K562 (cell line): ENCODE measurements around the gene ACLY. TPM values are rescaled to one million over a fixed set of nuclear protein-coding genes. Genes with fewer than 3 reads are reported as not detected.
A peak's percentile ranks its signal among the peaks of the same experiment; 100 is the strongest.

Experiments used
- BRD9 ChIP-seq: fragments of 450-650 bp; IDR thresholded peaks from 2 replicates; pipeline ENCODE4 v1.6.1; 2018; ENCODE audit warnings: low read depth; ENCODE audit not compliant: partially characterized antibody
- CCNT2 ChIP-seq: IDR thresholded peaks from 2 replicates; pipeline ENCODE4 v1.6.1; 2011; ENCODE audit warnings: borderline replicate concordance, low read depth, mild to moderate bottlenecking, moderate library complexity, mixed read lengths, low read length; ENCODE audit not compliant: insufficient read length; ENCODE audit errors: extremely low read depth
- CREB1 ChIP-seq, 2 experiments: sonication (generic) in 1 of 2; formaldehyde crosslinking in 1 of 2; IDR thresholded peaks; 2 replicates each; pipeline versions ENCODE4 v1.6.1 to v1.8.0; 2012 to 2022; ENCODE audit warnings: inconsistent platforms in 1 of 2, mild to moderate bottlenecking in 1 of 2, missing genetic modification reagents in 1 of 2, moderate library complexity in 1 of 2
- ILF3 ChIP-seq: fragments of 450-650 bp; IDR thresholded peaks from 2 replicates; pipeline ENCODE4 v1.6.1; 2018; ENCODE audit warnings: antibody characterized with exemption, mild to moderate bottlenecking, moderate library complexity, borderline replicate concordance
- MEIS2 ChIP-seq: fragments of 450-650 bp; IDR thresholded peaks from 2 replicates; pipeline ENCODE4 v1.6.1; 2014; ENCODE audit warnings: mild to moderate bottlenecking; ENCODE audit not compliant: partially characterized antibody
- MITF ChIP-seq: IDR thresholded peaks from 2 replicates; pipeline ENCODE4 v1.6.1; 2014; ENCODE audit warnings: antibody characterized with exemption
- PHTF2 ChIP-seq: fragments of 250-450 bp; sonication (Bioruptor Pico); IDR thresholded peaks from 2 replicates; pipeline ENCODE4 v1.5.0; 2021; ENCODE audit warnings: mild to moderate bottlenecking
- POLR2A ChIP-seq: fragments of 450-650 bp; conservative IDR thresholded peaks from 2 replicates; pipeline ENCODE4 v1.6.1; 2016
- POLR3G ChIP-seq: IDR thresholded peaks from 2 replicates; pipeline ENCODE4 v1.6.1; 2011; ENCODE audit not compliant: insufficient read length, insufficient replicate concordance; ENCODE audit errors: extremely low read depth
- PREB ChIP-seq: sonication (generic); formaldehyde crosslinking; IDR thresholded peaks from 2 replicates; pipeline ENCODE4 v1.8.1; 2023; ENCODE audit warnings: mild to moderate bottlenecking, missing genetic modification reagents
- TEAD4 ChIP-seq, 2 experiments: sonication (generic) in 1 of 2; formaldehyde crosslinking in 1 of 2; IDR thresholded peaks; 2 replicates each; pipeline versions ENCODE4 v1.6.1 to v1.8.0; 2012 to 2022; ENCODE audit warnings: borderline replicate concordance in 1 of 2, inconsistent platforms in 1 of 2, low read length in 1 of 2, mild to moderate bottlenecking in 1 of 2, missing genetic modification reagents in 1 of 2
- ZBTB12 ChIP-seq: fragments of 250-450 bp; sonication (Bioruptor Pico); IDR thresholded peaks from 2 replicates; pipeline ENCODE4 v1.4.0; 2020
- ZNF263 ChIP-seq: sonication (generic); formaldehyde crosslinking; IDR thresholded peaks from 2 replicates; pipeline ENCODE4 v1.8.0; 2022; ENCODE audit warnings: mild to moderate bottlenecking, missing genetic modification reagents, borderline replicate concordance
- ZNF699 ChIP-seq: fragments of 250-450 bp; sonication (Bioruptor Pico); IDR thresholded peaks from 2 replicates; pipeline ENCODE4 v1.8.0; 2021; ENCODE audit warnings: mild to moderate bottlenecking, moderate library complexity; ENCODE audit not compliant: insufficient replicate concordance
- ZNF764 ChIP-seq: fragments of 250-450 bp; sonication (Bioruptor Pico); IDR thresholded peaks from 2 replicates; pipeline ENCODE4 v1.4.0; 2020; ENCODE audit warnings: low read depth, mild to moderate bottlenecking, moderate library complexity
- polyA plus RNA-seq, 8 experiments: library from polyadenylated mRNA; depleted of rRNA in 4 of 8; stranded (reverse) in 5 of 8; unstranded in 3 of 8; fragments of >200 nt; fragmentation: Nextera tagmentation in 2 of 8; fragmentation: Illumina TruSeq in 1 of 8; extraction: Ambion mirVana in 2 of 8; extraction: Trizol in 1 of 8; gene quantifications; 2 replicates each; pipeline versions ENCODE4 v1.2.1 to v1.2.3, GENCODE V29; 2011 to 2014; ENCODE audit warnings: inconsistent platforms in 1 of 8, missing spikeins in 1 of 8
- total RNA-seq, 7 experiments: library from RNA; depleted of rRNA in 6 of 7; stranded (reverse); fragments of >200 nt in 6 of 7; fragmentation: Illumina TruSeq in 2 of 7; extraction: Trizol in 2 of 7; gene quantifications; 2 replicates each; pipeline versions ENCODE4 v1.2.1 to v1.2.3, GENCODE V29; 2011 to 2021; ENCODE audit warnings: low replicate concordance in 1 of 7
- TF ChIP-seq, protein P1 (sequence below): IDR thresholded peaks from 2 replicates; pipeline ENCODE4 v1.6.1; 2012; ENCODE audit warnings: low read depth, low read length, improper control_type of control experiment, borderline replicate concordance
- TF ChIP-seq, protein P2 (sequence below): fragments of 150-350 bp; IDR thresholded peaks from 2 replicates; pipeline ENCODE4 v1.6.1; 2014; ENCODE audit warnings: low read depth, mild to moderate bottlenecking, low read length, borderline replicate concordance

The ACLY gene
- total and polyA plus RNA-seq, 9 of the 15 experiments (the other 6 are each of a cell fraction or from before 2014, with no cell fraction given) = 42.9 to 280 (median 125) TPM

- TF ChIP-seq ZNF699 (no peak), ZBTB12 (CRISPR knock-in tag) (no peak), BRD9 (no peak), PHTF2 (CRISPR knock-in tag) (no peak), PREB (CRISPR knock-in tag) (0 out of 2 replicates have a peak, but pooled peaks have one; percentile 77), CREB1 (IDR thresholded peaks at IDR 0.05) (peak; percentile 49; the same call in 1 of the 2 replicates), CREB1 (CRISPR knock-in tag; IDR thresholded peaks at IDR 0.05) (peak; percentile 64; the same call in 1 of the 2 replicates), ILF3 (peak; percentile 89; the same call in 1 of the 2 replicates), POLR2A (peak; percentile 87), MEIS2 (peak; percentile 81), CCNT2 (peak; percentile 56), POLR3G (no peak), ZNF764 (CRISPR knock-in tag) (no peak), MITF (no peak), TEAD4 (IDR thresholded peaks at IDR 0.05; ENCODE audit: low read length) (peak; percentile 32; the same call in 1 of the 2 replicates), TEAD4 (CRISPR knock-in tag; IDR thresholded peaks at IDR 0.05; ENCODE audit: borderline replicate concordance) (no peak), ZNF263 (CRISPR knock-in tag) (no peak)
- TF ChIP-seq, protein P1, sequence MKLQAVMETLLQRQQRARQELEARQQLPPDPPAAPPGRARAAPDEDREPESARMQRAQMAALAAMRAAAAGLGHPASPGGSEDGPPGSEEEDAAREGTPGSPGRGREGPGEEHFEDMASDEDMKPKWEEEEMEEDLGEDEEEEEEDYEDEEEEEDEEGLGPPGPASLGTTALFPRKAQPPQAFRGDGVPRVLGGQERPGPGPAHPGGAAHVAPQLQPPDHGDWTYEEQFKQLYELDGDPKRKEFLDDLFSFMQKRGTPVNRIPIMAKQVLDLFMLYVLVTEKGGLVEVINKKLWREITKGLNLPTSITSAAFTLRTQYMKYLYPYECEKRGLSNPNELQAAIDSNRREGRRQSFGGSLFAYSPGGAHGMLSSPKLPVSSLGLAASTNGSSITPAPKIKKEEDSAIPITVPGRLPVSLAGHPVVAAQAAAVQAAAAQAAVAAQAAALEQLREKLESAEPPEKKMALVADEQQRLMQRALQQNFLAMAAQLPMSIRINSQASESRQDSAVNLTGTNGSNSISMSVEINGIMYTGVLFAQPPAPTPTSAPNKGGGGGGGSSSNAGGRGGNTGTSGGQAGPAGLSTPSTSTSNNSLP = no peak
- TF ChIP-seq, protein P2, sequence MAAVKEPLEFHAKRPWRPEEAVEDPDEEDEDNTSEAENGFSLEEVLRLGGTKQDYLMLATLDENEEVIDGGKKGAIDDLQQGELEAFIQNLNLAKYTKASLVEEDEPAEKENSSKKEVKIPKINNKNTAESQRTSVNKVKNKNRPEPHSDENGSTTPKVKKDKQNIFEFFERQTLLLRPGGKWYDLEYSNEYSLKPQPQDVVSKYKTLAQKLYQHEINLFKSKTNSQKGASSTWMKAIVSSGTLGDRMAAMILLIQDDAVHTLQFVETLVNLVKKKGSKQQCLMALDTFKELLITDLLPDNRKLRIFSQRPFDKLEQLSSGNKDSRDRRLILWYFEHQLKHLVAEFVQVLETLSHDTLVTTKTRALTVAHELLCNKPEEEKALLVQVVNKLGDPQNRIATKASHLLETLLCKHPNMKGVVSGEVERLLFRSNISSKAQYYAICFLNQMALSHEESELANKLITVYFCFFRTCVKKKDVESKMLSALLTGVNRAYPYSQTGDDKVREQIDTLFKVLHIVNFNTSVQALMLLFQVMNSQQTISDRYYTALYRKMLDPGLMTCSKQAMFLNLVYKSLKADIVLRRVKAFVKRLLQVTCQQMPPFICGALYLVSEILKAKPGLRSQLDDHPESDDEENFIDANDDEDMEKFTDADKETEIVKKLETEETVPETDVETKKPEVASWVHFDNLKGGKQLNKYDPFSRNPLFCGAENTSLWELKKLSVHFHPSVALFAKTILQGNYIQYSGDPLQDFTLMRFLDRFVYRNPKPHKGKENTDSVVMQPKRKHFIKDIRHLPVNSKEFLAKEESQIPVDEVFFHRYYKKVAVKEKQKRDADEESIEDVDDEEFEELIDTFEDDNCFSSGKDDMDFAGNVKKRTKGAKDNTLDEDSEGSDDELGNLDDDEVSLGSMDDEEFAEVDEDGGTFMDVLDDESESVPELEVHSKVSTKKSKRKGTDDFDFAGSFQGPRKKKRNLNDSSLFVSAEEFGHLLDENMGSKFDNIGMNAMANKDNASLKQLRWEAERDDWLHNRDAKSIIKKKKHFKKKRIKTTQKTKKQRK = no peak
Observed at GRCh38 chr17:41864836-41865595, 53.7 kb downstream of the ACLY start, which contains the start of gene KLHL11 (continued).
